Peyer's patch (tissue), 4 donors: Measurements from ENCODE around the gene MAPT.

Experiments
- CTCF ChIP-seq, 6 experiments: fragments of 450-650 bp in 4 of 6; fragments of 200-600 bp in 2 of 6; sonication (generic) in 1 of 6; IDR thresholded peaks; one replicate each; pipeline ENCODE4 v1.5.1; 2017 to 2019; ENCODE audit warnings: antibody characterized with exemption in 6 of 6, mild to moderate bottlenecking in 3 of 6, moderate library complexity in 1 of 6
- POLR2A ChIP-seq, 2 donors: fragments of 450-650 bp; IDR thresholded peaks; one replicate each; pipeline ENCODE4 v1.5.1; 2017; ENCODE audit warnings: antibody characterized with exemption in 2 of 2, mild to moderate bottlenecking in 2 of 2, moderate library complexity in 2 of 2

- TF ChIP-seq POLR2A (IDR thresholded peaks at IDR 0.05) (no peak), CTCF (IDR thresholded peaks at IDR 0.05) (no peak)
Observed at GRCh38 chr17:45917081-45917480, 22.7 kb downstream of the MAPT start.
